HG02970 (cell line): ENCODE results near the gene NDUFA7.
"Not testable (repeated sequence)": the region's sequence is repeated elsewhere in the genome, so short reads cannot be mapped to it uniquely, and the experiment has no call there.

ENCODE experiments used
- ATAC-seq: cut with Tn5 transposase; IDR thresholded peaks from one replicate; pipeline ENCODE4 v1.9.1; 2021; ENCODE audit warnings: mild to moderate bottlenecking, moderate library complexity, moderate number of reproducible peaks; ENCODE audit not compliant: unreplicated experiment, low FRiP score

NDUFA7 gene

GRCh38 chr19:8321067-8321985 is at the start of gene NDUFA7, which contains the start of gene RPS28:
NDUFA7 (minus strand) TSS chr19:8321375; CDS start chr19:8321358, 17 bp downstream.
RPS28 (plus strand) TSS chr19:8321496; CDS start chr19:8321531, 35 bp downstream.
- ATAC-seq: peak; percentile 94

GRCh38 chr19:8370176-8371010 is 49.2 kb upstream of the NDUFA7 start:
- ATAC-seq: no peak

- ATAC-seq: no peak
These were observed 46.3 kb upstream of the NDUFA7 start for GRCh38 chr19:8367327-8368001.

GRCh38 chr19:8366961-8367326 is 45.8 kb upstream of the NDUFA7 start:
- no peak for ATAC-seq

- no peak for ATAC-seq
These were observed 45.0 kb upstream of the NDUFA7 start for GRCh38 chr19:8366121-8366581.

GRCh38 chr19:8363803-8364771 is 42.9 kb upstream of the NDUFA7 start, which contains the start of gene ANGPTL4:
ANGPTL4 (plus strand) TSS chr19:8364155; CDS start chr19:8364322, 167 bp downstream.
- ATAC-seq: no peak

- no peak for ATAC-seq
These were observed 41.0 kb upstream of the NDUFA7 start for GRCh38 chr19:8361921-8362793.

GRCh38 chr19:8360196-8360595 is 39.0 kb upstream of the NDUFA7 start:
- ATAC-seq: no peak

- no peak for ATAC-seq
These were observed 37.8 kb upstream of the NDUFA7 start for GRCh38 chr19:8358948-8359347.

- ATAC-seq: no peak
These were observed 35.9 kb upstream of the NDUFA7 start for GRCh38 chr19:8357007-8357521.

GRCh38 chr19:8355631-8356402 is 34.6 kb upstream of the NDUFA7 start:
- no peak for ATAC-seq

GRCh38 chr19:8352845-8353244 is 31.7 kb upstream of the NDUFA7 start:
- not testable (repeated sequence) for ATAC-seq

GRCh38 chr19:8352134-8352827 is 31.1 kb upstream of the NDUFA7 start:
- ATAC-seq: no peak

- ATAC-seq: not testable (repeated sequence)
These were observed 28.6 kb upstream of the NDUFA7 start for GRCh38 chr19:8349629-8350372.

GRCh38 chr19:8343483-8343844 is 22.3 kb upstream of the NDUFA7 start:
- ATAC-seq: no peak
